ENCODE results near the gene KCNQ1OT1. TPM values are rescaled to one million over a fixed set of nuclear protein-coding genes. Genes with fewer than 3 reads are reported as not detected.
A peak's percentile ranks its signal among the peaks of the same experiment; 100 is the strongest.

KCNQ1OT1 gene
- 1 to 10 TPM; 1.0 to 2.1 TPM for total RNA-seq

DNA sequence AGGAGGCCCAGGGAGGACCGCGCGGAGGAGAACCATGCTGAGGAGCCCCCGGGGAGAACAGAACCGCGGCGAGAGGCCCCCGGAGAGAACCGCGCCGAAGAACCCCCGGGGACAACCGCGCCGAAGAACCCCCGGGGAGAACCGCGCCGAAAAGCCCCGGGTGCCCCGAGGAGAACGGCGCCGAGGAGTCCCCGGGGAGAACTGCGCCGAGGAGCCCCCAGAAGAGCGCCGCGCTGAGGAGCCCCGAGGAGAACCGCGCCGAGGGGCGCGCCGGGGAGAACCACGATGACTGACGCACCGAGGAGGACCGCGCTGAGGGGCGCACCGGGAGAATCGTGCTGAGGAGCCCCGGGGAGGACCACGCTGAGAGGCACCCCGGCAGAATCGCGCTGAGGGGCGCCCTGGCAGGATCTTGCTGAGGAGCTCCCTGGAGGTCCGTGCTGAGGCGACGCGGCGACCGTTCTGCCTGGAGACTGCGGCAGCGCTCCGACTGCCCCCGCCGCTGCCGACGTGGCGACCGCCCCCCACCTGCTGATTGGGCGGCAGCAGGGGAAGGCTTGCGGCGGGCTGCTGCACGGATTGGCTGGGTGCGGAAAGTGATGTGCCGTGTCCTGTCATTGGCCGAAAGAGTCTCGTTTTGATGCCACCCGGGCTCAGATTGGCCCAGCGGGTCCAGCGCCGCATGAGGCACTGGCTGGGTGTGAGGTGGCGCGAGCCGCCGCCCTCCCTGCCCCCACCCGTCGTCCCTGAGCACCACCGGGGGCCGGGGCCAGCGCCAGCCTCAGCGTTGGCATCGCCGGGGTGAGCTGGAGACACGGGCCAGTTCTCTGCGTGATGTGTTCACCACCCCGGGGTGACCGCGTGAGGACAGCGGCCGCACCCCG is at the start of gene KCNQ1OT1:
Gene KCNQ1OT1 (minus strand): TSS at position 464 of the 884 bp plus-strand sequence.
- intact Hi-C loops (cut with DNase I) = loop anchor here (2.0 to 5.0 kb wide), 2 partner anchors 128 to 185 kb away; partner anchors contain the start of gene CDKN1C
- no peaks in the 10 kb centered on the region for H3K27me3 ChIP-seq (replicated peaks; ENCODE audit: insufficient read depth)
- 44% methylated on average over 98 of the region's 98 CpGs for WGBS
- TF ChIP-seq, protein P1, sequence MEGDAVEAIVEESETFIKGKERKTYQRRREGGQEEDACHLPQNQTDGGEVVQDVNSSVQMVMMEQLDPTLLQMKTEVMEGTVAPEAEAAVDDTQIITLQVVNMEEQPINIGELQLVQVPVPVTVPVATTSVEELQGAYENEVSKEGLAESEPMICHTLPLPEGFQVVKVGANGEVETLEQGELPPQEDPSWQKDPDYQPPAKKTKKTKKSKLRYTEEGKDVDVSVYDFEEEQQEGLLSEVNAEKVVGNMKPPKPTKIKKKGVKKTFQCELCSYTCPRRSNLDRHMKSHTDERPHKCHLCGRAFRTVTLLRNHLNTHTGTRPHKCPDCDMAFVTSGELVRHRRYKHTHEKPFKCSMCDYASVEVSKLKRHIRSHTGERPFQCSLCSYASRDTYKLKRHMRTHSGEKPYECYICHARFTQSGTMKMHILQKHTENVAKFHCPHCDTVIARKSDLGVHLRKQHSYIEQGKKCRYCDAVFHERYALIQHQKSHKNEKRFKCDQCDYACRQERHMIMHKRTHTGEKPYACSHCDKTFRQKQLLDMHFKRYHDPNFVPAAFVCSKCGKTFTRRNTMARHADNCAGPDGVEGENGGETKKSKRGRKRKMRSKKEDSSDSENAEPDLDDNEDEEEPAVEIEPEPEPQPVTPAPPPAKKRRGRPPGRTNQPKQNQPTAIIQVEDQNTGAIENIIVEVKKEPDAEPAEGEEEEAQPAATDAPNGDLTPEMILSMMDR (IDR thresholded peaks at IDR 0.05) = no peak
- TF ChIP-seq POLR2AphosphoS5 (IDR thresholded peaks at IDR 0.05) = peak; percentile 92
- peak; percentile 93 for TF ChIP-seq POLR2A (IDR thresholded peaks at IDR 0.05)
- H3K36me3 ChIP-seq = no peaks in the 10 kb centered on the region
- peak within 1 kb of the TSS; percentile 80 to 84 for H3K27ac ChIP-seq
- H3K9me3 ChIP-seq = no peaks in the 10 kb centered on the region
- peak; percentile 89 for DNase-seq (ENCODE audit: low spot score)
- H3K4me3 ChIP-seq = peak within 1 kb of the TSS; percentile 60 to 61
- H3K4me1 ChIP-seq (replicated peaks) = no peaks in the 10 kb centered on the region

DNA sequence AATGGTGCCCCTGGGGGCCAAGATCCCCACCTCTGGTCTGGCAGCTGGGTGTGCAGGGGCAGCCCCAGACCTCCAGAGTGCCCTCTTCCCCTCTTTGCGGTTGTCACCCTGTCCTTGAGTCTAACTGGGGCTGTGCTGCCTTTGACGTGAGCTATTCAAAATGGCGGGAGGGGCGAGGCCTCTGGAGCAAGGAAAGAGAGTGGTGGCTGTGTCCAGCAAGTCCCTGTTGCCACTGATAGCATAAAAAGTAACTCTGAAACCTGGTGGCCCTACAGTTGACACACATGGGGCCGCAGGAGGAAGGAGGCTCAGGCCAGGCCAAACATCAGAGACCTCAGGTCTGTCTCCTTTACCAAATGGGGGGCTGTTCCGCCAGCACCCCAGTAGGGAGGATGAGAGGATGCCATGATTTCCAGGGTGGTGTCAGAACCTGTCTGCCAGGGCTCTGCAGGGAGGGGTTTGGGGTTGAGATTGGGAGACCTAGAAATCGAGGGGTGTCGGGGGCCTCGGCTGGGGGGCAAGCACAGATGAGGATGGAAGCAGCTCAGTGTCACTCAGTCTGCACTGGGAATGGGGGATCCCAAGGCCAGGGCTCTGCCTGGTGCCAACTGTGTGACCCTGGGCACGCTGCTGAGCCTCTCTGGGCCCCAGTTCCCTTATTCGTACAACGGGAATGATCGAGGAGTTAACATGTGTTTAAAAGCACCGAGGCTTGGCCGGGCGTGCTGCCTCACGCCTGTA is 49.2 kb upstream of the KCNQ1OT1 start:
- no peaks in the 10 kb centered on the region for H3K4me1 ChIP-seq (replicated peaks)
- H3K36me3 ChIP-seq = no peaks in the 10 kb centered on the region
- no peak for TF ChIP-seq POLR2AphosphoS5 (IDR thresholded peaks at IDR 0.05)
- TF ChIP-seq, protein P1 (IDR thresholded peaks at IDR 0.05) = no peak
- TF ChIP-seq POLR2A (IDR thresholded peaks at IDR 0.05) = no peak
- H3K9me3 ChIP-seq = no peaks in the 10 kb centered on the region
- H3K27ac ChIP-seq = no peak overlapping the region
- no peaks in the 10 kb centered on the region for H3K27me3 ChIP-seq (replicated peaks; ENCODE audit: insufficient read depth)
- DNase-seq (ENCODE audit: low spot score) = no peak
- intact Hi-C loops (cut with DNase I) = no loop called here
- 86% methylated on average over 17 of the region's 17 CpGs for WGBS
- H3K4me3 ChIP-seq = no peak overlapping the region

DNA sequence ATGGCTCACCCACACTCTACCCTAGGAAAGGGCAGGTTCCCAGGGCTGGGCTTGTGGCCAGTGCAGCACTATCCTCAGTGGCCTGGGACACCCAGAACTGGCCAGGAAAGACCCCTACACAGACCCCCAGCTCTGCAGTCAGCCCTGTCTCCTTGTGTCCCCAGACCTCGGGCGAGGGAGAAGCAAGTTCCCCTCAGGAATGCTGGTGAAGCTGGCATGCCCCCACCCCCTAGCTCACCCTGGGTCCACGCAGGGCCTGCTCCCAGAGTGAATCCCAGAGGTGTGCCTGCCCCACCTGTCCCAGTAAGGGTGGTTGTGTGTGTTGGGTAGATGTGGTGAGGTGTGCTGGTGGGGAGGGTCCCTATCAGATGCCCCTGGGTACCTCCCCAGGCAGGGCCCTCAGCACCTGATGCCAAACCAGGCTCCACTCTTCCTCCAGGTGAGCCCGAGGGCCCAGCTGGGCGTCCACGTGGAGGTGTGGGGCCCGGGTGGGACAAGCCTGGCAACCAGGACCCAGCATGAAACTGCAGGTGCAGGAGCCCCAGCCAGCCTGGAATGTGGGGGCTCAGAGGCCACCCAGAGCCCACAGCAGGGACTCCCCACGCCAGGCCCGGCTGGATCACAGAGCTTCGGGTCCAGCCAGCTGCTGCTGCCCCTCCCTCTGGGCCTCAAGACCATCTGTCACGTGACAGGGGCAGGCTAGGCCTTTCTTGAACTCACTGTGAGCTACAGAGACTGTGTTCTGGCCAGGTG is 48.4 kb upstream of the KCNQ1OT1 start:
- H3K27me3 ChIP-seq (replicated peaks; ENCODE audit: insufficient read depth) = no peaks in the 10 kb centered on the region
- intact Hi-C loops (cut with DNase I) = no loop called here
- H3K9me3 ChIP-seq = no peaks in the 10 kb centered on the region
- H3K4me3 ChIP-seq = no peak overlapping the region
- no peaks in the 10 kb centered on the region for H3K36me3 ChIP-seq
- TF ChIP-seq, protein P1 (IDR thresholded peaks at IDR 0.05) = no peak
- no peak for TF ChIP-seq POLR2AphosphoS5 (IDR thresholded peaks at IDR 0.05)
- no peak for TF ChIP-seq POLR2A (IDR thresholded peaks at IDR 0.05)
- no peak overlapping the region for H3K27ac ChIP-seq
- WGBS = 84% methylated on average over 9 of the region's 11 CpGs
- no peaks in the 10 kb centered on the region for H3K4me1 ChIP-seq (replicated peaks)
- no peak for DNase-seq (ENCODE audit: low spot score)

DNA sequence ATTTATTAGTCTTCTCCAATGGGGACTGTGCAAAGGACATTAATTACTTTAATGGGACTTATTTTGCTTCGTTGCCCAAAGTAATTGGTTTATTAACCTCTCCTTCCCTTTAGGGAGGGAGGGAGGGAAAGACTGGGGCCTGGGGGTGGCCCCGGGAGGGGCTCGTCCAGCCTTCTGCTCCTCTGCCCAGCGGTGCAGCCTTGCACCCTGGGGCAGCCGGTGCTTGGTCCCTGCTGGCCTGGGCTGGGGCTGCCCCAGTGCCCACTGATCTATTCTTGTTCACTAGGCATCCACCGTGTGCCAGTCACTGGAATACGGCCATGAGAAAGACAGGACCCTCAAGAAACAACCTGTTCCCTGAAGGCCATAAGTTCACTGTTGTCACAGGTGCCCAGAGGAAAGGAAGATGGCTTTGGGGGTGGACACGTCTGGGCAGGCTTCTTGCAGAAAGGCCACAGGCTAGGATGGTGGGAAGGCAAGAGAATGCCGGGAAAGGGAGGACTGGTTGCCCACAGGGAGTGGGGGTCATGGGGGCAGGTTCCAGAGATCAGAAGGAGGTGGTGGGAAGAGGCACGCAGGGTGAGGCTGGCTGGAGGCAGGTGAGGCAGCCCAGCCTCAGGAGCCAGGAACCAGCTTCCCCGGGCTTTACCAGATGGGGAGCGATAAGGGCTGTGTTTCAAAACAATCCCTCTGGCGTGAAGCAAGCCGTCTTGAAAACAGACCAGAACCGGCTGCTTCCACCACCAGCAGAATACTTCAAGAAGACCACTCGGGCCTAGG is 47.6 kb upstream of the KCNQ1OT1 start:
- H3K27ac ChIP-seq = no peak overlapping the region
- H3K9me3 ChIP-seq = no peaks in the 10 kb centered on the region
- 68% methylated on average over 16 of the region's 16 CpGs for WGBS
- H3K4me1 ChIP-seq (replicated peaks) = no peaks in the 10 kb centered on the region
- intact Hi-C loops (cut with DNase I) = no loop called here
- H3K36me3 ChIP-seq = no peaks in the 10 kb centered on the region
- H3K4me3 ChIP-seq = no peak overlapping the region
- no peak for TF ChIP-seq POLR2AphosphoS5 (IDR thresholded peaks at IDR 0.05)
- TF ChIP-seq POLR2A (IDR thresholded peaks at IDR 0.05) = no peak
- H3K27me3 ChIP-seq (replicated peaks; ENCODE audit: insufficient read depth) = no peaks in the 10 kb centered on the region
- DNase-seq (ENCODE audit: low spot score) = no peak
